HEK293 (cell line): ENCODE measurements around the gene RMDN3.

Experiments
- CTCF ChIA-PET: fragments of 350-600 bp; formaldehyde crosslinking; extraction: SDS; loops from one replicate; lab custom pipeline; 2021; ENCODE audit warnings: antibody characterized with exemption; lab: Yijun Ruan, JAX
- POLR2A ChIA-PET: fragments of 300-600 bp; formaldehyde crosslinking; extraction: SDS; loops from one replicate; lab custom pipeline; 2020; ENCODE audit warnings: antibody characterized with exemption, inconsistent platforms; lab: Yijun Ruan, JAX
- H3K27ac ChIP-seq: fragments of 200-500 bp; sonication (Bioruptor generic); 2 replicates; pipeline ENCODE4 v1.5.1; 2014; ENCODE audit warnings: low read depth, low read length, control low read depth, inconsistent platforms; ENCODE audit errors: extremely low read depth
- H3K36me3 ChIP-seq, 2 experiments: fragments of 200-500 bp in 1 of 2; sonication (Bioruptor generic) in 1 of 2; 1 replicate in 1 of 2; 2 replicates in 1 of 2; pipeline ENCODE4 v1.5.1; 2014 to 2017; ENCODE audit warnings: inconsistent platforms in 2 of 2, low read length in 2 of 2; ENCODE audit not compliant: control insufficient read depth in 2 of 2, insufficient read depth in 1 of 2
- H3K4me1 ChIP-seq: fragments of 200-500 bp; sonication (Bioruptor generic); 2 replicates; pipeline ENCODE4 v1.5.1; 2014; ENCODE audit warnings: mild to moderate bottlenecking, low read length, inconsistent platforms; ENCODE audit not compliant: control insufficient read depth, insufficient read depth
- H3K4me3 ChIP-seq: 2 replicates; pipeline ENCODE4 v1.5.1; 2011; ENCODE audit warnings: low read depth, mild to moderate bottlenecking, control low read depth, low read length, moderate library complexity
- H3K9me3 ChIP-seq: fragments of 200-500 bp; sonication (Bioruptor generic); 2 replicates; pipeline ENCODE4 v1.5.1; 2014; ENCODE audit warnings: low read depth, low read length, inconsistent platforms; ENCODE audit not compliant: control insufficient read depth, insufficient read depth
- GLIS1 ChIP-seq: fragments of 450-650 bp; formaldehyde crosslinking; IDR thresholded peaks from 2 replicates; pipeline ENCODE4 v1.5.1; 2016; ENCODE audit warnings: missing biosample characterization, missing genetic modification characterization
- KLF1 ChIP-seq: fragments of 450-650 bp; formaldehyde crosslinking; IDR thresholded peaks from 2 replicates; pipeline ENCODE4 v1.5.1; 2016; ENCODE audit warnings: missing biosample characterization, missing genetic modification characterization
- REPIN1 ChIP-seq: fragments of 450-650 bp; formaldehyde crosslinking; IDR thresholded peaks from 2 replicates; pipeline ENCODE4 v1.5.1; 2017; ENCODE audit warnings: missing biosample characterization, missing genetic modification characterization, low read depth
- SP2 ChIP-seq: fragments of 450-650 bp; formaldehyde crosslinking; IDR thresholded peaks from 2 replicates; pipeline ENCODE4 v1.5.1; 2016; ENCODE audit warnings: missing biosample characterization, missing genetic modification characterization
- SP7 ChIP-seq: fragments of 450-650 bp; formaldehyde crosslinking; IDR thresholded peaks from 2 replicates; pipeline ENCODE4 v1.5.1; 2016; ENCODE audit warnings: missing biosample characterization, missing genetic modification characterization
- ZNF16 ChIP-seq: fragments of 450-650 bp; formaldehyde crosslinking; IDR thresholded peaks from 2 replicates; pipeline ENCODE4 v1.5.1; 2016; ENCODE audit warnings: low read depth, missing biosample characterization, missing genetic modification characterization
- ZNF18 ChIP-seq: fragments of 450-650 bp; formaldehyde crosslinking; IDR thresholded peaks from 2 replicates; pipeline ENCODE4 v1.5.1; 2016; ENCODE audit warnings: missing biosample characterization, missing genetic modification characterization
- ZNF23 ChIP-seq: fragments of 450-650 bp; formaldehyde crosslinking; IDR thresholded peaks from 2 replicates; pipeline ENCODE4 v1.5.1; 2016; ENCODE audit warnings: missing biosample characterization, missing genetic modification characterization, borderline replicate concordance
- ZNF335 ChIP-seq: fragments of 450-650 bp; formaldehyde crosslinking; conservative IDR thresholded peaks from 2 replicates; pipeline ENCODE4 v1.5.1; 2016; ENCODE audit warnings: missing biosample characterization, missing genetic modification characterization
- ZNF366 ChIP-seq: fragments of 450-650 bp; formaldehyde crosslinking; conservative IDR thresholded peaks from 2 replicates; pipeline ENCODE4 v1.5.1; 2016; ENCODE audit warnings: missing biosample characterization, missing genetic modification characterization
- ZNF654 ChIP-seq: fragments of 450-650 bp; formaldehyde crosslinking; IDR thresholded peaks from 2 replicates; pipeline ENCODE4 v1.5.1; 2016; ENCODE audit warnings: low read depth, missing biosample characterization, missing genetic modification characterization
- TF ChIP-seq, protein P1 (sequence below): fragments of 450-650 bp; formaldehyde crosslinking; IDR thresholded peaks from 2 replicates; pipeline ENCODE4 v1.5.1; 2016; ENCODE audit warnings: missing biosample characterization, missing genetic modification characterization
- TF ChIP-seq, protein P2 (sequence below): fragments of 450-650 bp; formaldehyde crosslinking; IDR thresholded peaks from 2 replicates; pipeline ENCODE4 v1.5.1; 2017; ENCODE audit warnings: missing biosample characterization, missing genetic modification characterization
- TF ChIP-seq, protein P3 (sequence below): fragments of 450-650 bp; formaldehyde crosslinking; IDR thresholded peaks from 2 replicates; pipeline ENCODE4 v1.5.1; 2016; ENCODE audit warnings: missing biosample characterization, missing genetic modification characterization

The RMDN3 gene

DNA sequence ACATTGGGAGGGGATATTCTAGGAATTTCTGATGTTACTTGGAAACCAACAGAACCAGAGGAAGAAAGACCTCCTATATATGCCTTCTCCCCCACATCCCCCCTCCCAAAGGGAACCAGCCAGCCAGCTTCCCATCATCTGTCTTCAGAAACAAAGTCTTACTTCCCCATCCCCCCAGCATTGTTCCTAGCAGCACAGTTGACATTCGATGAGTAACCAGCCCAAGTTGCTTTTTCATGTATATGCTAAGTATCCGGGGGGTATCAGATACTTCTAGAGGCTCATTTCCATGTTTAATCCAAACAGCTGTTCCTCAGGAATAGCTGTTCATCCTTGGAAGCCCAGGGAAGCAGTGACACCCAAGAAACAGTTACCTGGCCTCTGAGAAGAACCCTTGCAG lies 16.0 kb downstream of the RMDN3 start:
- ChIA-PET CTCF (interaction anchor here (0.6 to 1.4 kb wide), 2 partner anchors 9 to 119 kb away, joined by 5 to 6 read pairs; no protein-coding TSS in a partner anchor), POLR2A (interaction anchor here (0.6 to 0.9 kb wide), 3 partner anchors 8 to 41 kb away, joined by 3 read pairs; no protein-coding TSS in a partner anchor)
- Histone ChIP-seq H3K36me3 (peaks cover 24 to 93% of the 10 kb centered on the region in 2 experiments; a peak in 2 of 3 replicates), H3K9me3 (no peaks in the 10 kb centered on the region), H3K4me1 (no peaks in the 10 kb centered on the region), H3K4me3 (no peak overlapping the region), H3K27ac (no peak overlapping the region)
- TF ChIP-seq GLIS1 (tag by site-specific recombination), result no peak
- no peak for TF ChIP-seq SP7 (tag by site-specific recombination)
- TF ChIP-seq, protein P1, sequence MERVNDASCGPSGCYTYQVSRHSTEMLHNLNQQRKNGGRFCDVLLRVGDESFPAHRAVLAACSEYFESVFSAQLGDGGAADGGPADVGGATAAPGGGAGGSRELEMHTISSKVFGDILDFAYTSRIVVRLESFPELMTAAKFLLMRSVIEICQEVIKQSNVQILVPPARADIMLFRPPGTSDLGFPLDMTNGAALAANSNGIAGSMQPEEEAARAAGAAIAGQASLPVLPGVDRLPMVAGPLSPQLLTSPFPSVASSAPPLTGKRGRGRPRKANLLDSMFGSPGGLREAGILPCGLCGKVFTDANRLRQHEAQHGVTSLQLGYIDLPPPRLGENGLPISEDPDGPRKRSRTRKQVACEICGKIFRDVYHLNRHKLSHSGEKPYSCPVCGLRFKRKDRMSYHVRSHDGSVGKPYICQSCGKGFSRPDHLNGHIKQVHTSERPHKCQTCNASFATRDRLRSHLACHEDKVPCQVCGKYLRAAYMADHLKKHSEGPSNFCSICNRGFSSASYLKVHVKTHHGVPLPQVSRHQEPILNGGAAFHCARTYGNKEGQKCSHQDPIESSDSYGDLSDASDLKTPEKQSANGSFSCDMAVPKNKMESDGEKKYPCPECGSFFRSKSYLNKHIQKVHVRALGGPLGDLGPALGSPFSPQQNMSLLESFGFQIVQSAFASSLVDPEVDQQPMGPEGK (tag by site-specific recombination), result no peak
- no peak for TF ChIP-seq ZNF16 (tag by site-specific recombination)

GRCh38 chr15:40737048-40737447 lies 18.0 kb downstream of the RMDN3 start:
- CTCF ChIA-PET, result interaction anchor here (0.6 to 1.4 kb wide), 2 partner anchors 10 to 16 kb away, joined by 3 to 8 read pairs; no protein-coding TSS in a partner anchor
- Histone ChIP-seq H3K36me3 (peaks cover 24 to 84% of the 10 kb centered on the region in 2 experiments; a peak in 2 of 3 replicates), H3K9me3 (no peaks in the 10 kb centered on the region), H3K4me3 (no peak overlapping the region), H3K27ac (no peak overlapping the region), H3K4me1 (no peaks in the 10 kb centered on the region)
- TF ChIP-seq ZNF366 (tag by site-specific recombination), result no peak
- peak; percentile 41; the same call in 1 of the 2 replicates for TF ChIP-seq ZNF335 (tag by site-specific recombination)
- TF ChIP-seq, protein P2, sequence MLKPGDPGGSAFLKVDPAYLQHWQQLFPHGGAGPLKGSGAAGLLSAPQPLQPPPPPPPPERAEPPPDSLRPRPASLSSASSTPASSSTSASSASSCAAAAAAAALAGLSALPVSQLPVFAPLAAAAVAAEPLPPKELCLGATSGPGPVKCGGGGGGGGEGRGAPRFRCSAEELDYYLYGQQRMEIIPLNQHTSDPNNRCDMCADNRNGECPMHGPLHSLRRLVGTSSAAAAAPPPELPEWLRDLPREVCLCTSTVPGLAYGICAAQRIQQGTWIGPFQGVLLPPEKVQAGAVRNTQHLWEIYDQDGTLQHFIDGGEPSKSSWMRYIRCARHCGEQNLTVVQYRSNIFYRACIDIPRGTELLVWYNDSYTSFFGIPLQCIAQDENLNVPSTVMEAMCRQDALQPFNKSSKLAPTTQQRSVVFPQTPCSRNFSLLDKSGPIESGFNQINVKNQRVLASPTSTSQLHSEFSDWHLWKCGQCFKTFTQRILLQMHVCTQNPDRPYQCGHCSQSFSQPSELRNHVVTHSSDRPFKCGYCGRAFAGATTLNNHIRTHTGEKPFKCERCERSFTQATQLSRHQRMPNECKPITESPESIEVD (tag by site-specific recombination), result 0 out of 2 replicates have a peak, but pooled peaks have one; percentile 33
- POLR2A ChIA-PET, result no interaction called here

GRCh38 chr15:40736575-40736974 lies 18.5 kb downstream of the RMDN3 start:
- no peaks in the 10 kb centered on the region for H3K4me1 ChIP-seq
- TF ChIP-seq REPIN1 (tag by site-specific recombination) (no peak), SP2 (tag by site-specific recombination) (no peak), ZNF18 (no peak), KLF1 (no peak), ZNF23 (tag by site-specific recombination) (no peak), ZNF654 (tag by site-specific recombination) (no peak)
- TF ChIP-seq, protein P3, sequence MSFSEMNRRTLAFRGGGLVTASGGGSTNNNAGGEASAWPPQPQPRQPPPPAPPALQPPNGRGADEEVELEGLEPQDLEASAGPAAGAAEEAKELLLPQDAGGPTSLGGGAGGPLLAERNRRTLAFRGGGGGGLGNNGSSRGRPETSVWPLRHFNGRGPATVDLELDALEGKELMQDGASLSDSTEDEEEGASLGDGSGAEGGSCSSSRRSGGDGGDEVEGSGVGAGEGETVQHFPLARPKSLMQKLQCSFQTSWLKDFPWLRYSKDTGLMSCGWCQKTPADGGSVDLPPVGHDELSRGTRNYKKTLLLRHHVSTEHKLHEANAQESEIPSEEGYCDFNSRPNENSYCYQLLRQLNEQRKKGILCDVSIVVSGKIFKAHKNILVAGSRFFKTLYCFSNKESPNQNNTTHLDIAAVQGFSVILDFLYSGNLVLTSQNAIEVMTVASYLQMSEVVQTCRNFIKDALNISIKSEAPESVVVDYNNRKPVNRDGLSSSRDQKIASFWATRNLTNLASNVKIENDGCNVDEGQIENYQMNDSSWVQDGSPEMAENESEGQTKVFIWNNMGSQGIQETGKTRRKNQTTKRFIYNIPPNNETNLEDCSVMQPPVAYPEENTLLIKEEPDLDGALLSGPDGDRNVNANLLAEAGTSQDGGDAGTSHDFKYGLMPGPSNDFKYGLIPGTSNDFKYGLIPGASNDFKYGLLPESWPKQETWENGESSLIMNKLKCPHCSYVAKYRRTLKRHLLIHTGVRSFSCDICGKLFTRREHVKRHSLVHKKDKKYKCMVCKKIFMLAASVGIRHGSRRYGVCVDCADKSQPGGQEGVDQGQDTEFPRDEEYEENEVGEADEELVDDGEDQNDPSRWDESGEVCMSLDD (tag by site-specific recombination), result no peak
- TF ChIP-seq, all 188 proteins: peak for 0
- ChIA-PET CTCF (interaction anchor here (1.4 kb wide), 1 partner anchor 10 kb away, joined by 8 read pairs; no protein-coding TSS in a partner anchor), POLR2A (no interaction called here)
- Histone ChIP-seq H3K4me3 (no peak overlapping the region), H3K9me3 (no peaks in the 10 kb centered on the region), H3K27ac (no peak overlapping the region), H3K36me3 (peaks cover 26 to 85% of the 10 kb centered on the region in 2 experiments; a peak in 2 of 3 replicates)
